Natural killer cell (primary cell): ENCODE results near the gene ACSS2. TPM values are rescaled to one million over a fixed set of nuclear protein-coding genes. Genes with fewer than 3 reads are reported as not detected.

Experiments used
- ATAC-seq, 3 donors: fragments of 150-1000 bp in 2 of 3; fragments of 200-7000 bp in 1 of 3; cut with Tn5 transposase; 1 replicate in 1 of 3; 2 replicates in 2 of 3; pipeline ENCODE4 v1.10.0; 2021; ENCODE audit warnings: mild to moderate bottlenecking in 2 of 3, moderate library complexity in 2 of 3
- DNase-seq, 2 donors: peaks; one replicate each; pipeline versions ENCODE4 v3.0.0 to v3.0.0-alpha.2; 2013 to 2021; ENCODE audit warnings: mixed read lengths in 1 of 2
- H3K27ac ChIP-seq: one replicate; pipeline ENCODE4 v1.5.1; 2013; ENCODE audit warnings: mild to moderate bottlenecking, low read length
- H3K27me3 ChIP-seq: one replicate; pipeline ENCODE4 v1.6.1; 2013; ENCODE audit warnings: low read length; ENCODE audit not compliant: control insufficient read depth, insufficient read depth
- H3K36me3 ChIP-seq: one replicate; pipeline ENCODE4 v1.6.1; 2013; ENCODE audit warnings: low read length; ENCODE audit not compliant: control insufficient read depth, insufficient read depth
- H3K4me1 ChIP-seq: one replicate; pipeline ENCODE4 v1.6.1; 2013; ENCODE audit warnings: low read length; ENCODE audit not compliant: control insufficient read depth, insufficient read depth
- H3K4me3 ChIP-seq: one replicate; pipeline ENCODE4 v1.5.1; 2013; ENCODE audit warnings: low read length
- H3K9me3 ChIP-seq: one replicate; pipeline ENCODE4 v1.6.1; 2013; ENCODE audit warnings: low read length; ENCODE audit not compliant: control insufficient read depth, insufficient read depth
- H3K27ac Mint-ChIP-seq, 2 donors: one replicate each; pipeline ENCODE4 v1.8.0; 2022; ENCODE audit warnings: mild to moderate bottlenecking in 2 of 2, mixed read lengths in 2 of 2, moderate library complexity in 1 of 2
- H3K27me3 Mint-ChIP-seq, 2 donors: one replicate each; pipeline ENCODE4 v1.8.0; 2022; ENCODE audit warnings: low read depth in 2 of 2, mixed read lengths in 2 of 2
- H3K36me3 Mint-ChIP-seq: one replicate; pipeline ENCODE4 v1.8.0; 2022; ENCODE audit warnings: mixed read lengths
- H3K4me1 Mint-ChIP-seq, 2 donors: one replicate each; pipeline ENCODE4 v1.8.0; 2022; ENCODE audit warnings: mixed read lengths in 2 of 2
- H3K4me3 Mint-ChIP-seq: one replicate; pipeline ENCODE4 v1.8.0; 2022; ENCODE audit warnings: mild to moderate bottlenecking, moderate library complexity, mixed read lengths
- H3K9me3 Mint-ChIP-seq, 2 donors: one replicate each; pipeline ENCODE4 v1.8.0; 2022; ENCODE audit warnings: mixed read lengths in 2 of 2
- CTCF ChIP-seq: fragments of 200-600 bp; IDR thresholded peaks from one replicate; pipeline ENCODE4 v1.8.0; 2022; ENCODE audit warnings: antibody characterized with exemption
- WGBS: methylation state at CpG from one replicate; pipeline ENCODE4 v1.1.7; 2013; ENCODE audit warnings: missing lambda C conversion rate; ENCODE audit not compliant: insufficient coverage; 5-methylcytosine and 5-hydroxymethylcytosine counted together
- intact Hi-C: fragments of 100-400 bp; cut with micrococcal nuclease; formaldehyde crosslinking; loops from one replicate; pipeline ENCODE4 v1.14.2; 2022
- total RNA-seq, 4 donors: library from RNA; stranded (reverse); fragments of 120-200 nt in 1 of 4; gene quantifications; one replicate each; pipeline versions ENCODE4 v1.2.3 to v1.2.4, GENCODE V29; 2013 to 2022

ACSS2 gene
- total RNA-seq, 3 donors from 2014 or later (not counting 1 experiment from before 2014, with no cell fraction given): 2.4 to 11.4 (median 7.5) TPM

- no peak overlapping the region for H3K4me3 Mint-ChIP-seq
- H3K9me3 ChIP-seq: no peaks in the 10 kb centered on the region
- no peak overlapping the region for H3K4me3 ChIP-seq
- H3K4me1 Mint-ChIP-seq: no peaks in the 10 kb centered on the region
- WGBS: 93% methylated on average over 8 of the region's 9 CpGs
- H3K36me3 Mint-ChIP-seq: no peaks in the 10 kb centered on the region
- H3K27me3 ChIP-seq: no peaks in the 10 kb centered on the region
- H3K9me3 Mint-ChIP-seq: no peaks in the 10 kb centered on the region
- TF ChIP-seq CTCF: no peak
- H3K27ac Mint-ChIP-seq: no peak overlapping the region
- no peaks in the 10 kb centered on the region for H3K36me3 ChIP-seq
- H3K27me3 Mint-ChIP-seq: no peaks in the 10 kb centered on the region
- intact Hi-C loops: no loop called here
- ATAC-seq (no peak), DNase-seq (no peak)
- no peak overlapping the region for H3K27ac ChIP-seq
- no peaks in the 10 kb centered on the region for H3K4me1 ChIP-seq
These were observed 16.4 kb upstream of the ACSS2 start for GRCh38 chr20:34859826-34860545.

- no peak overlapping the region for H3K4me3 ChIP-seq
- intact Hi-C loops: no loop called here
- H3K27me3 ChIP-seq: no peaks in the 10 kb centered on the region
- no peaks in the 10 kb centered on the region for H3K4me1 ChIP-seq
- no peak for ATAC-seq
- DNase-seq: no peak
- no peaks in the 10 kb centered on the region for H3K36me3 ChIP-seq
- Mint-ChIP-seq H3K4me1 (no peaks in the 10 kb centered on the region), H3K9me3 (no peaks in the 10 kb centered on the region), H3K4me3 (no peak overlapping the region), H3K27ac (no peak overlapping the region), H3K36me3 (no peaks in the 10 kb centered on the region), H3K27me3 (no peaks in the 10 kb centered on the region)
- TF ChIP-seq CTCF: no peak
- H3K27ac ChIP-seq: no peak overlapping the region
- WGBS: 86% methylated on average over 4 of the region's 7 CpGs
- no peaks in the 10 kb centered on the region for H3K9me3 ChIP-seq
These were observed 14.9 kb upstream of the ACSS2 start for GRCh38 chr20:34861386-34862084.

- no peak for ATAC-seq
- Mint-ChIP-seq H3K27me3 (no peaks in the 10 kb centered on the region), H3K27ac (no peak overlapping the region), H3K36me3 (no peaks in the 10 kb centered on the region), H3K4me3 (no peak overlapping the region), H3K9me3 (no peaks in the 10 kb centered on the region), H3K4me1 (no peaks in the 10 kb centered on the region)
- DNase-seq: no peak
- no peaks in the 10 kb centered on the region for H3K27me3 ChIP-seq
- H3K4me3 ChIP-seq: no peak overlapping the region
- H3K27ac ChIP-seq: no peak overlapping the region
- H3K36me3 ChIP-seq: no peaks in the 10 kb centered on the region
- H3K4me1 ChIP-seq: no peaks in the 10 kb centered on the region
- WGBS: 94% methylated on average over 12 of the region's 12 CpGs
- no peak for TF ChIP-seq CTCF
- H3K9me3 ChIP-seq: no peaks in the 10 kb centered on the region
- intact Hi-C loops: no loop called here
These were observed 13.7 kb upstream of the ACSS2 start for GRCh38 chr20:34862724-34863123.
